HG03378 (cell line): ENCODE data around the gene CMAS.

Experiments
- ATAC-seq: cut with Tn5 transposase; IDR thresholded peaks from one replicate; pipeline ENCODE4 v1.9.1; 2021; ENCODE audit warnings: mild to moderate bottlenecking, moderate library complexity; ENCODE audit not compliant: unreplicated experiment

Gene CMAS

DNA sequence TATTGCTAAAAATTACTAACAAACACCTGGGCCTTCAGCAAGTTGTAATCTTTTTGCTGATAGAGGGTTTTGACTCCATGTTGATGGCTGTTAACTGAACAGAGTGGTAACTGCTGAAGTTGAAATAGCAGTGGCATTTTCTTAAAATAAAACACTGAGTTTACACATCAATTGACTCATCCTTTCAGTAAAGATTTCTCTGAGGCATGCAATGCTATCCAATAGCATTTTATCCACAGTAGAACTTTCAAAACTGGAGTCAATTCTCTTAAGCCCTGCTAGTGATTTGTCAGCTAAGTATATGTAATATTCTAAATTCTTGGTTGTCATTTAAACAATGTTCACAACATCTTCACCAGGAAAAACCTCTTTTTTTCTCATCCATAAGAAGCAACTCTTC lies 59.5 kb downstream of the CMAS start:
- ATAC-seq = no peak

DNA sequence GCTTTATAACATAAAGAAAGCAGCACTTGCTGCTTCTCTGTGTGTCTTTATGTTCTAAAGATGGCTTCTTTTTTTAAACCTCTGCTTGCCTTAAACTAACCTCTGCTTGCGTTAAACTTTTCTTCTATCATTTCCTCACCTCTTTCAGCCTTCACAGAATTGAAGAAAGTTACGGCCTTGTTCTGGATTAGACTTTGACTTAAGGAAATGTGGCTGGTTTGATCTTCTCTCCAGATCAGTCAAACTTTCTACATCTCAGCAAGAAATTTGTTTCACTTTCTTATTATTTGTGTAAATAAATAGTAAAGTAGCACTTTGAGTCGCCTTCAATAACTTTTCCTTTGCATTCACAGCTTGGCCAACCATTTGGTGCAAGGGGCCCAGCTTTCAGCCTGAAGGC lies 64.2 kb downstream of the CMAS start:
- no peak for ATAC-seq
